GM21737 (cell line): Measurements from ENCODE around the gene GPA33.
"Not testable (repeated sequence)": the region's sequence is repeated elsewhere in the genome, so short reads cannot be mapped to it uniquely, and the experiment has no call there.

Experiments
- ATAC-seq: cut with Tn5 transposase; IDR thresholded peaks from one replicate; pipeline ENCODE4 v1.9.1; 2021; ENCODE audit warnings: mild to moderate bottlenecking, moderate library complexity; ENCODE audit not compliant: unreplicated experiment

The GPA33 gene

GRCh38 chr1:167059045-167059808 lies 30.9 kb downstream of the GPA33 start:
- ATAC-seq, result no peak

- ATAC-seq, result peak; percentile 55
These were observed 32.9 kb downstream of the GPA33 start for GRCh38 chr1:167057241-167057688.

- ATAC-seq, result no peak
These were observed 33.5 kb downstream of the GPA33 start for GRCh38 chr1:167056529-167057231.

GRCh38 chr1:167054946-167055630 lies 35.1 kb downstream of the GPA33 start:
- ATAC-seq, result no peak

GRCh38 chr1:167054531-167054930 lies 35.6 kb downstream of the GPA33 start:
- no peak for ATAC-seq

DNA sequence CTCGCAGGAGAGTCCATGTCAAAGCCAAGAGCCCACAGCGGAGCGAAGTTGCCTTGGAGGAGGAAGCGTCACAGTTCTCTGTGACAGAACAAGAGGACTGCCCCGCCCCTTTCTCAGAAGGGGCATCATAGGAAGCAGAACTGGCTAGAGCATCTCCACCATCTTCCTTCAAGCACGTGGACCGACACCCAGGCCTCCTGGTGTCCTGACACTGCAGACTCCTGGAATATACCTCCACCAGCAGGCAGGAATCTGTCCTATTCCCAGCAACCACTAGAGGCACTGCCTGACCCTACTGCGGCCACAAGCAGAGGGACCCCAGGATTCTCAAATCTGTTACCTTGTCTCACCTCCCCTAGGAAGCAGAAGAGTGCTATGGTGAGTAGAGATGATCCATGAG lies 37.8 kb downstream of the GPA33 start:
- no peak for ATAC-seq

GRCh38 chr1:167051907-167052306 lies 38.3 kb downstream of the GPA33 start:
- no peak for ATAC-seq

DNA sequence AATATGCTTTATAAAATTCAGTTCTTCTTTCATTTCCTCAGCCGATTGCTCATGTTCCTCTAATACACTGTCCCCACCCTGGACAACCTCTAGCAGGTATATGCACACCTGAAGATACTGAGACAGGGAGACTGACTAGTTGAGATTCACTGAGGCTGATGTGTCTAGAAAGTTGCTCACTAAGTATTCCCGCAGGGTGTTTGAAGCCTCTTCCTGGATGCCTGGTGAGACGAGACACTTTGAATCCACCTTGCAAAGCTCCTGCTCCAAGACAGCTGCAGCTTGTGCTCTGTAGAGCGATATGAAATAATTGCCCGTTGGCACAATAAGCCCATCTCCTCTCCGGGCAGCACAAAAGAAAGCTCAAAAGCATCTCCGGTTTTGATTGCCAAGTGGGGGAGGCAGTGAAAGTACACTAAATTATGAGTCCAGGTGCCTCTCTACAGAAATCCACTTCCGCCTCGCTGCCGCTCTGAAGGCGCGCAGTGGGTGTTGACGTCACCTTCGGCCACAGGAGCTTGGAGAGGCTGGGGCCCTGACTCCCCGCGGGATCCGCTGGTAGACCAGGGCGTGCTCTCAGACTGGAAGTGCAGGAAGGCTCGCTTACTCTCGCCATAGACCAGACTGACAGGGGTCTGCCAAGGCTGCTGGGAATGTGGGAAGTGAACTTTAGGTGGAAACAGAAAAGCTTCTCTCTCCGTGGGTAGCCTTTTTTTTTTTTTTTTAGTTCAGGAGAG lies 46.3 kb downstream of the GPA33 start:
- ATAC-seq, result peak; percentile 100

GRCh38 chr1:167033646-167034045 lies 56.5 kb downstream of the GPA33 start:
- no peak for ATAC-seq

GRCh38 chr1:167029553-167029952 lies 60.6 kb downstream of the GPA33 start:
- not testable (repeated sequence) for ATAC-seq

DNA sequence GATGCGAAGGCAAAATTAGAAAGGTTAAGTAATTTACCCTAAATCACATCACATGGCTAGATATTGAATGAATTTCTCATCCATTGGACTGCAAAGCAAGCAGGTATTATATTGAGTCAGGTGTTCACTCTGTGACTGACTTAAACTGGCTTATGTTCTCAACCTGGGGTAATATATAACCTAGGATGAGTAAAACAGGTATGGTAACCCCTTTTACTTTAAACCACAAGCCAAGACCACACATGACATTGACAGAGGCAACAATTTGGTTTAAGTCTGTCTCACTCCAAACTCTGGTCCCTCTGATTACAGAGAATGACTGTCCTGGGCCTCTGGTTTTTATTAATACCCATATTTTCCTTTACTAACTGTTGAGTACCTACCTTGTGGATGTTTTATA lies 67.8 kb downstream of the GPA33 start:
- peak; percentile 82 for ATAC-seq

- ATAC-seq, result no peak
These were observed 74.0 kb downstream of the GPA33 start for GRCh38 chr1:167016100-167016750.

- ATAC-seq, result no peak
These were observed 76.9 kb downstream of the GPA33 start for GRCh38 chr1:167013108-167013929.

GRCh38 chr1:167012570-167012969 lies 77.6 kb downstream of the GPA33 start:
- no peak for ATAC-seq

DNA sequence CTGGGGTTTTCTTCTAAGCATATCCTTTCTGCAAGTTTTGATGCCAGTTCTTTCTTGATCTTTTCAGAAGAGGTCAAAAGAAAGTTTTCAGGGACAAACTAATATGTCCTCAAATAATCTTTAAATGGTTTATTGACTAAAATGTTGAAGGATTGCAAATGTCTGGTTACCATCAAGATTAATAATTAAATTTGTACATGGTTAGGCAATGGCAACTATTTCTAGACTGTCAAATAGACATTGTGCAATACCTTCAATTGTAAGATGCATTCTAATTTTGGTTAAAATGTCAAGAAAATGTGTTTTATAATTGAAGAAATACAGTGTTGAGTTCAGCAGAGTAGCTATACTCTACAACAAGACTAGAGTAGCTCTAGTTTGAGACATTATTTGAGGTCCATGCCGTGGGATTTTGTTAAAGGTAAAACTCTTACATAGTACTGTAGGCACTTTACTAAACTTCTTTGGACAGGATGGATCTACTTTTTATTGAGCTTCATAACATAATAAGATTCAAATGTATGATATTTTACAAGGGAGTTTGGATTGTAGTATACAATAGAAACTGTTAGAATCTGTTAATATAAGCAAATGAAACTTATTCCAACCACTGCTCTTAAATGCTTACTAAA lies 78.5 kb downstream of the GPA33 start:
- ATAC-seq, result no peak

GRCh38 chr1:167003711-167004110 lies 86.5 kb downstream of the GPA33 start:
- ATAC-seq, result no peak
